HepG2 (cell line): ENCODE measurements around the gene RIPOR1. TPM values are rescaled to one million over a fixed set of nuclear protein-coding genes. Genes with fewer than 3 reads are reported as not detected.

Experiments
- ATAC-seq: fragments of 200-7000 bp; cut with Tn5 transposase; 3 replicates; pipeline ENCODE4 v1.9.1; 2020; ENCODE audit warnings: mild to moderate bottlenecking, moderate library complexity
- BruUV-seq: library from RNA; stranded (reverse); fragments of 400-500 nt; replicated peaks from 2 replicates; lab custom pipeline; 2021; lab: Mats Ljungman, UMichigan
- CTCF ChIA-PET: fragments of 300-600 bp; formaldehyde crosslinking; extraction: SDS; loops from one replicate; lab custom pipeline; 2021; ENCODE audit warnings: low total read pairs, inconsistent platforms, low intra/inter-chr PET ratio; lab: Yijun Ruan, JAX
- POLR2A ChIA-PET: fragments of 350-600 bp; sonication (Branson Sonifier 250); formaldehyde crosslinking; loops from one replicate; lab custom pipeline; 2020; ENCODE audit warnings: antibody characterized with exemption, inconsistent platforms; lab: Yijun Ruan, JAX
- DNase-seq: peaks from one replicate; pipeline ENCODE4 v3.0.0-alpha.2; 2015; ENCODE audit warnings: low spot score
- FAIRE-seq: peaks from 3 replicates; lab custom pipeline; 2011; peaks lifted over from hg19 to GRCh38; lab: Jason Lieb, UNC
- H2AFZ ChIP-seq: one replicate; pipeline ENCODE4 v1.6.1; 2011; ENCODE audit warnings: low read length, inconsistent platforms
- H3K27ac ChIP-seq: fragments of 300-600 bp; 3 replicates; pipeline ENCODE4 v1.8.0; 2011; ENCODE audit warnings: mixed run types, mild to moderate bottlenecking, mixed read lengths, low read length, inconsistent platforms; ENCODE audit not compliant: insufficient read depth; ENCODE audit errors: extremely low read length
- H3K27me3 ChIP-seq, 2 experiments: fragments of 200-600 bp in 1 of 2; 2 replicates in 1 of 2; 3 replicates in 1 of 2; pipeline versions ENCODE4 v1.6.0 to v1.8.0; 2011; ENCODE audit warnings: low read length in 2 of 2, mild to moderate bottlenecking in 2 of 2, moderate library complexity in 2 of 2, inconsistent platforms in 1 of 2; ENCODE audit not compliant: insufficient read depth in 2 of 2, control insufficient read depth in 1 of 2
- H3K36me3 ChIP-seq, 2 experiments: fragments of 200-600 bp in 1 of 2; replicated peaks in 1 of 2; 2 replicates in 1 of 2; 3 replicates in 1 of 2; pipeline versions ENCODE4 v1.5.1 to v1.8.0; 2011; ENCODE audit warnings: low read length in 2 of 2, inconsistent platforms in 1 of 2; ENCODE audit not compliant: insufficient read depth in 2 of 2, control insufficient read depth in 1 of 2
- H3K4me1 ChIP-seq: 2 replicates; pipeline ENCODE4 v1.5.1; 2012; ENCODE audit warnings: low read length, inconsistent platforms; ENCODE audit not compliant: insufficient read depth
- H3K4me2 ChIP-seq: 2 replicates; pipeline ENCODE4 v1.6.0; 2011; ENCODE audit warnings: low read depth, low read length, inconsistent platforms
- H3K4me3 ChIP-seq, 3 experiments: fragments of 200-600 bp in 1 of 3; sonication (generic), shearing (Covaris generic) in 1 of 3; replicated peaks in 1 of 3; 2 replicates each; pipeline ENCODE4 v1.5.1; 2011 to 2016; ENCODE audit warnings: low read length in 3 of 3, inconsistent platforms in 2 of 3, low read depth in 2 of 3, mild to moderate bottlenecking in 2 of 3, control low read depth in 1 of 3, mixed read lengths in 1 of 3; ENCODE audit not compliant: insufficient read depth in 1 of 3
- H3K79me2 ChIP-seq: one replicate; pipeline ENCODE4 v1.6.1; 2011; ENCODE audit warnings: low read length, inconsistent platforms; ENCODE audit not compliant: insufficient read depth
- H3K9ac ChIP-seq: 2 replicates; pipeline ENCODE4 v1.6.0; 2011; ENCODE audit warnings: mild to moderate bottlenecking, low read depth, low read length, inconsistent platforms; ENCODE audit not compliant: insufficient read depth
- H3K9me3 ChIP-seq: 2 replicates; pipeline ENCODE4 v1.5.1; 2012; ENCODE audit warnings: mild to moderate bottlenecking, low read length
- H4K20me1 ChIP-seq: 2 replicates; pipeline ENCODE4 v1.6.0; 2011; ENCODE audit warnings: inconsistent platforms, mild to moderate bottlenecking, low read length, moderate library complexity; ENCODE audit not compliant: insufficient read depth
- CREB1 ChIP-seq, 2 experiments: fragments of 450-650 bp in 1 of 2; IDR thresholded peaks; 2 replicates each; pipeline ENCODE4 v1.6.1; 2016 to 2017; ENCODE audit warnings: control low read depth in 1 of 2, mild to moderate bottlenecking in 1 of 2, missing compliant biosample characterization in 1 of 2, missing genetic modification characterization in 1 of 2
- KLF15 ChIP-seq: sonication (generic); formaldehyde crosslinking; IDR thresholded peaks from 2 replicates; pipeline ENCODE4 v1.8.1; 2023; ENCODE audit warnings: borderline replicate concordance, mild to moderate bottlenecking, inconsistent platforms, missing genetic modification reagents, mixed read lengths
- NAIF1 ChIP-seq: sonication (generic); formaldehyde crosslinking; IDR thresholded peaks from 2 replicates; pipeline ENCODE4 v1.5.0; 2020; ENCODE audit warnings: mild to moderate bottlenecking, missing genetic modification reagents, borderline replicate concordance
- NR2F2 ChIP-seq: IDR thresholded peaks from 2 replicates; pipeline ENCODE4 v1.6.1; 2012; ENCODE audit warnings: low read depth, inconsistent platforms, borderline replicate concordance
- TARDBP ChIP-seq: sonication (generic); formaldehyde crosslinking; IDR thresholded peaks from 2 replicates; pipeline ENCODE4 v1.8.0; 2022; ENCODE audit warnings: mild to moderate bottlenecking, missing genetic modification reagents
- ZBTB7A ChIP-seq: sonication (generic); formaldehyde crosslinking; IDR thresholded peaks from 2 replicates; pipeline ENCODE4 v1.8.0; 2022; ENCODE audit warnings: mild to moderate bottlenecking, missing genetic modification reagents
- ZKSCAN5 ChIP-seq: sonication (generic); formaldehyde crosslinking; IDR thresholded peaks from 2 replicates; pipeline ENCODE4 v1.5.1; 2020; ENCODE audit warnings: mild to moderate bottlenecking, missing genetic modification reagents
- ZNF569 ChIP-seq: sonication (generic); formaldehyde crosslinking; IDR thresholded peaks from 2 replicates; pipeline ENCODE4 v1.5.0; 2020; ENCODE audit warnings: mild to moderate bottlenecking, missing genetic modification reagents, moderate library complexity, borderline replicate concordance
- ZNF780A ChIP-seq: sonication (generic); formaldehyde crosslinking; IDR thresholded peaks from 2 replicates; pipeline ENCODE4 v1.8.0; 2022; ENCODE audit warnings: mild to moderate bottlenecking, missing genetic modification reagents, moderate library complexity
- WGBS: methylation state at CpG from one replicate; pipeline ENCODE4 v1.1.6; 2017; ENCODE audit warnings: low lambda C conversion rate; 5-methylcytosine and 5-hydroxymethylcytosine counted together
- in situ Hi-C: cut with HindIII; loops from 2 replicates; pipeline ENCODE4 v1.10.0; 2017; ENCODE audit warnings: low pct_unique_long_range_greater_than_20kb; ENCODE audit not compliant: extremely low pct_ligation_motif_present
- intact Hi-C: fragments of 100-400 bp; cut with micrococcal nuclease; formaldehyde crosslinking; loops from one replicate; pipeline ENCODE4 v1.10.0; 2022; ENCODE audit not compliant: unreplicated experiment
- polyA plus RNA-seq, 8 experiments: library from polyadenylated mRNA; depleted of rRNA in 3 of 8; stranded (reverse) in 7 of 8; unstranded in 1 of 8; fragments of >200 nt; fragmentation: Illumina TruSeq in 4 of 8; extraction: Trizol in 4 of 8; gene quantifications; 2 replicates each; pipeline versions ENCODE4 v1.2.1 to v1.2.3, GENCODE V29; 2011 to 2016; ENCODE audit warnings: low read depth in 4 of 8, missing spikeins in 1 of 8, mixed read lengths in 1 of 8; ENCODE audit not compliant: insufficient read depth in 1 of 8
- total RNA-seq, 5 experiments: library from RNA; depleted of rRNA; stranded (reverse); fragments of >200 nt; fragmentation: Illumina TruSeq; extraction: Trizol; gene quantifications; 2 replicates each; pipeline ENCODE4 v1.2.3, GENCODE V29; 2016; ENCODE audit warnings: low read depth in 1 of 5
- TF ChIP-seq, protein P1 (sequence below): sonication (generic); formaldehyde crosslinking; IDR thresholded peaks from 2 replicates; pipeline ENCODE4 v1.5.0; 2020; ENCODE audit warnings: mild to moderate bottlenecking, missing genetic modification reagents, borderline replicate concordance
- TF ChIP-seq, protein P2 (sequence below): sonication (generic); formaldehyde crosslinking; IDR thresholded peaks from 2 replicates; pipeline ENCODE4 v1.5.0; 2020; ENCODE audit warnings: mild to moderate bottlenecking, missing genetic modification reagents, borderline replicate concordance

The RIPOR1 gene
- total and polyA plus RNA-seq, 2 of the 13 experiments (the other 11 are each of a cell fraction or from before 2014, with no cell fraction given), result 4.6 to 8.1 TPM

DNA sequence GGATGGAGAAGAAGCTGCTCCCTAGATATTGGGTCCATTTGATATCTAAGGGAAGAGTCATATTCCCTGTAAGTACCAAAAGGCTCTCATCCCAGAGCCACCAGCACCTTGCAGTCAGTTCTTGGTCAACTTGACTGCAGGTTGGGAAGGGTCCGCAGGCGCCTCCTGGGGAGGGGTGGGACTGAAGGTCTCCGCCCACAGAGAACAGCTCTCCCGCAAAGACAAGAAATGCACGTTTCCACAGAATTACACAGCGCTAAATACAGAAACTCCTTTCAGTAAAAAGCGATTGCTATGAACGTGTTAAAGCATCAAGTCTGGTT, 32.8 kb downstream of the RIPOR1 start:
- Histone ChIP-seq H3K4me1 (peaks cover 35% of the 10 kb centered on the region), H3K79me2 (peaks cover 39% of the 10 kb centered on the region), H3K4me3 (peak overlapping the region; percentile 65 to 99 (median 95)), H3K4me2 (peak overlapping the region; percentile 91), H2AFZ (peak overlapping the region; percentile 16), H3K9me3 (no peaks in the 10 kb centered on the region), H3K36me3 (no peaks in the 10 kb centered on the region), H3K27ac (peak overlapping the region; percentile 99), H3K9ac (peak overlapping the region; percentile 100), H3K27me3 (no peaks in the 10 kb centered on the region; a peak in 1 of 5 replicates), H4K20me1 (no peaks in the 10 kb centered on the region; the same call in 1 of the 2 replicates)
- DNase-seq (no peak), FAIRE-seq (peak; percentile 23), ATAC-seq (peak; percentile 1; the same call in 2 of the 3 replicates)
- POLR2A ChIA-PET, result interaction anchor here (0.7 to 3.4 kb wide), 16 partner anchors 8 to 448 kb away, joined by 3 to 28 read pairs (median 4); partner anchors contain the start of genes ACD, C16orf86, ENKD1 and RIPOR1
- WGBS, result 0% methylated on average over 8 of the region's 8 CpGs
- in situ Hi-C loops (no loop called here), intact Hi-C loops (loop anchor here (5.0 kb wide), 1 partner anchor 81 kb away; no protein-coding TSS in a partner anchor)
- CTCF ChIA-PET, result interaction anchor here (3.0 to 3.6 kb wide), 2 partner anchors 14 to 40 kb away, joined by 14 to 33 read pairs; no protein-coding TSS in a partner anchor
- BruUV-seq, result no TSS peak
- TF ChIP-seq, protein P1, sequence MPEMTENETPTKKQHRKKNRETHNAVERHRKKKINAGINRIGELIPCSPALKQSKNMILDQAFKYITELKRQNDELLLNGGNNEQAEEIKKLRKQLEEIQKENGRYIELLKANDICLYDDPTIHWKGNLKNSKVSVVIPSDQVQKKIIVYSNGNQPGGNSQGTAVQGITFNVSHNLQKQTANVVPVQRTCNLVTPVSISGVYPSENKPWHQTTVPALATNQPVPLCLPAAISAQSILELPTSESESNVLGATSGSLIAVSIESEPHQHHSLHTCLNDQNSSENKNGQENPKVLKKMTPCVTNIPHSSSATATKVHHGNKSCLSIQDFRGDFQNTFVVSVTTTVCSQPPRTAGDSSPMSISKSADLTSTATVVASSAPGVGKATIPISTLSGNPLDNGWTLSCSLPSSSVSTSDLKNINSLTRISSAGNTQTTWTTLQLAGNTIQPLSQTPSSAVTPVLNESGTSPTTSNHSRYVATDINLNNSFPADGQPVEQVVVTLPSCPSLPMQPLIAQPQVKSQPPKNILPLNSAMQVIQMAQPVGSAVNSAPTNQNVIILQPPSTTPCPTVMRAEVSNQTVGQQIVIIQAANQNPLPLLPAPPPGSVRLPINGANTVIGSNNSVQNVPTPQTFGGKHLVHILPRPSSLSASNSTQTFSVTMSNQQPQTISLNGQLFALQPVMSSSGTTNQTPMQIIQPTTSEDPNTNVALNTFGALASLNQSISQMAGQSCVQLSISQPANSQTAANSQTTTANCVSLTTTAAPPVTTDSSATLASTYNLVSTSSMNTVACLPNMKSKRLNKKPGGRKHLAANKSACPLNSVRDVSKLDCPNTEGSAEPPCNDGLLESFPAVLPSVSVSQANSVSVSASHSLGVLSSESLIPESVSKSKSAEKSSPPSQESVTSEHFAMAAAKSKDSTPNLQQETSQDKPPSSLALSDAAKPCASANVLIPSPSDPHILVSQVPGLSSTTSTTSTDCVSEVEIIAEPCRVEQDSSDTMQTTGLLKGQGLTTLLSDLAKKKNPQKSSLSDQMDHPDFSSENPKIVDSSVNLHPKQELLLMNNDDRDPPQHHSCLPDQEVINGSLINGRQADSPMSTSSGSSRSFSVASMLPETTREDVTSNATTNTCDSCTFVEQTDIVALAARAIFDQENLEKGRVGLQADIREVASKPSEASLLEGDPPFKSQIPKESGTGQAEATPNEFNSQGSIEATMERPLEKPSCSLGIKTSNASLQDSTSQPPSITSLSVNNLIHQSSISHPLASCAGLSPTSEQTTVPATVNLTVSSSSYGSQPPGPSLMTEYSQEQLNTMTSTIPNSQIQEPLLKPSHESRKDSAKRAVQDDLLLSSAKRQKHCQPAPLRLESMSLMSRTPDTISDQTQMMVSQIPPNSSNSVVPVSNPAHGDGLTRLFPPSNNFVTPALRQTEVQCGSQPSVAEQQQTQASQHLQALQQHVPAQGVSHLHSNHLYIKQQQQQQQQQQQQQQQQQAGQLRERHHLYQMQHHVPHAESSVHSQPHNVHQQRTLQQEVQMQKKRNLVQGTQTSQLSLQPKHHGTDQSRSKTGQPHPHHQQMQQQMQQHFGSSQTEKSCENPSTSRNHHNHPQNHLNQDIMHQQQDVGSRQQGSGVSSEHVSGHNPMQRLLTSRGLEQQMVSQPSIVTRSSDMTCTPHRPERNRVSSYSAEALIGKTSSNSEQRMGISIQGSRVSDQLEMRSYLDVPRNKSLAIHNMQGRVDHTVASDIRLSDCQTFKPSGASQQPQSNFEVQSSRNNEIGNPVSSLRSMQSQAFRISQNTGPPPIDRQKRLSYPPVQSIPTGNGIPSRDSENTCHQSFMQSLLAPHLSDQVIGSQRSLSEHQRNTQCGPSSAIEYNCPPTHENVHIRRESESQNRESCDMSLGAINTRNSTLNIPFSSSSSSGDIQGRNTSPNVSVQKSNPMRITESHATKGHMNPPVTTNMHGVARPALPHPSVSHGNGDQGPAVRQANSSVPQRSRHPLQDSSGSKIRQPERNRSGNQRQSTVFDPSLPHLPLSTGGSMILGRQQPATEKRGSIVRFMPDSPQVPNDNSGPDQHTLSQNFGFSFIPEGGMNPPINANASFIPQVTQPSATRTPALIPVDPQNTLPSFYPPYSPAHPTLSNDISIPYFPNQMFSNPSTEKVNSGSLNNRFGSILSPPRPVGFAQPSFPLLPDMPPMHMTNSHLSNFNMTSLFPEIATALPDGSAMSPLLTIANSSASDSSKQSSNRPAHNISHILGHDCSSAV (CRISPR knock-in tag), result no peak
- TF ChIP-seq NR2F2 (no peak), NAIF1 (CRISPR knock-in tag) (0 out of 2 replicates have a peak, but pooled peaks have one; percentile 47), ZKSCAN5 (CRISPR knock-in tag) (0 out of 2 replicates have a peak, but pooled peaks have one; percentile 29), CREB1 (IDR thresholded peaks at IDR 0.05) (no peak), CREB1 (CRISPR knock-in tag; IDR thresholded peaks at IDR 0.05) (0 out of 2 replicates have a peak, but pooled peaks have one; percentile 13), KLF15 (CRISPR knock-in tag) (no peak), ZNF780A (no peak), ZBTB7A (CRISPR knock-in tag) (peak; percentile 66), ZNF569 (CRISPR knock-in tag) (0 out of 2 replicates have a peak, but pooled peaks have one; percentile 35), TARDBP (no peak)
- TF ChIP-seq, protein P2, sequence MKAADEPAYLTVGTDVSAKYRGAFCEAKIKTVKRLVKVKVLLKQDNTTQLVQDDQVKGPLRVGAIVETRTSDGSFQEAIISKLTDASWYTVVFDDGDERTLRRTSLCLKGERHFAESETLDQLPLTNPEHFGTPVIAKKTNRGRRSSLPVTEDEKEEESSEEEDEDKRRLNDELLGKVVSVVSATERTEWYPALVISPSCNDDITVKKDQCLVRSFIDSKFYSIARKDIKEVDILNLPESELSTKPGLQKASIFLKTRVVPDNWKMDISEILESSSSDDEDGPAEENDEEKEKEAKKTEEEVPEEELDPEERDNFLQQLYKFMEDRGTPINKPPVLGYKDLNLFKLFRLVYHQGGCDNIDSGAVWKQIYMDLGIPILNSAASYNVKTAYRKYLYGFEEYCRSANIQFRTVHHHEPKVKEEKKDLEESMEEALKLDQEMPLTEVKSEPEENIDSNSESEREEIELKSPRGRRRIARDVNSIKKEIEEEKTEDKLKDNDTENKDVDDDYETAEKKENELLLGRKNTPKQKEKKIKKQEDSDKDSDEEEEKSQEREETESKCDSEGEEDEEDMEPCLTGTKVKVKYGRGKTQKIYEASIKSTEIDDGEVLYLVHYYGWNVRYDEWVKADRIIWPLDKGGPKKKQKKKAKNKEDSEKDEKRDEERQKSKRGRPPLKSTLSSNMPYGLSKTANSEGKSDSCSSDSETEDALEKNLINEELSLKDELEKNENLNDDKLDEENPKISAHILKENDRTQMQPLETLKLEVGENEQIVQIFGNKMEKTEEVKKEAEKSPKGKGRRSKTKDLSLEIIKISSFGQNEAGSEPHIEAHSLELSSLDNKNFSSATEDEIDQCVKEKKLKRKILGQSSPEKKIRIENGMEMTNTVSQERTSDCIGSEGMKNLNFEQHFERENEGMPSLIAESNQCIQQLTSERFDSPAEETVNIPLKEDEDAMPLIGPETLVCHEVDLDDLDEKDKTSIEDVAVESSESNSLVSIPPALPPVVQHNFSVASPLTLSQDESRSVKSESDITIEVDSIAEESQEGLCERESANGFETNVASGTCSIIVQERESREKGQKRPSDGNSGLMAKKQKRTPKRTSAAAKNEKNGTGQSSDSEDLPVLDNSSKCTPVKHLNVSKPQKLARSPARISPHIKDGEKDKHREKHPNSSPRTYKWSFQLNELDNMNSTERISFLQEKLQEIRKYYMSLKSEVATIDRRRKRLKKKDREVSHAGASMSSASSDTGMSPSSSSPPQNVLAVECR (CRISPR knock-in tag), result no peak
